B cell (primary cell): ENCODE measurements around the gene DAB1.

ENCODE experiments used
- EZH2 ChIP-seq: IDR thresholded peaks from 2 replicates; pipeline ENCODE4 v1.6.1; 2012; ENCODE audit warnings: borderline replicate concordance, low read depth, mild to moderate bottlenecking, moderate library complexity, low read length; ENCODE audit not compliant: insufficient read depth, poor library complexity, severe bottlenecking
- TF ChIP-seq, protein P1 (sequence below): fragments of 200-600 bp; IDR thresholded peaks from one replicate; pipeline ENCODE4 v1.8.0; 2022; ENCODE audit warnings: antibody characterized with exemption, mild to moderate bottlenecking

DNA sequence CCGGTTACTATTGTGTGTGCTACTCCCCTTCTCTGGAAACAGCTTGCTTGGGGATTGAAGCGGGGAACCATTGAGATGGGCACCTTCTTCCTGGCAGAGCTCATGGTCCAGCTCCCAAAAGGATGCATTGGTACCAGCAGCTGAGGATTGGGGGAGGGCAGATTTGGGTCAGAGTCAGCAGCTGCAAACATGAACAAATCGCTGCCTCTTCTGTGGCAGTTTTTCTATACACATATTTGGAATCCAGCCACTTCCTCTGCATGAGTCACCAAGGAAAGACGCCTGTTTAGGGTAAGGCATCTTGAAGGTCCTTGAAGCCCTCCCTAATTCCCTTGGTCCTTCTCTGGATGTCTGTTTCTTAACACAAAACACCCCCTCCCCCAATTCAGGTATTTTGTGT, 104.7 kb downstream of the DAB1 start:
- TF ChIP-seq, protein P1, sequence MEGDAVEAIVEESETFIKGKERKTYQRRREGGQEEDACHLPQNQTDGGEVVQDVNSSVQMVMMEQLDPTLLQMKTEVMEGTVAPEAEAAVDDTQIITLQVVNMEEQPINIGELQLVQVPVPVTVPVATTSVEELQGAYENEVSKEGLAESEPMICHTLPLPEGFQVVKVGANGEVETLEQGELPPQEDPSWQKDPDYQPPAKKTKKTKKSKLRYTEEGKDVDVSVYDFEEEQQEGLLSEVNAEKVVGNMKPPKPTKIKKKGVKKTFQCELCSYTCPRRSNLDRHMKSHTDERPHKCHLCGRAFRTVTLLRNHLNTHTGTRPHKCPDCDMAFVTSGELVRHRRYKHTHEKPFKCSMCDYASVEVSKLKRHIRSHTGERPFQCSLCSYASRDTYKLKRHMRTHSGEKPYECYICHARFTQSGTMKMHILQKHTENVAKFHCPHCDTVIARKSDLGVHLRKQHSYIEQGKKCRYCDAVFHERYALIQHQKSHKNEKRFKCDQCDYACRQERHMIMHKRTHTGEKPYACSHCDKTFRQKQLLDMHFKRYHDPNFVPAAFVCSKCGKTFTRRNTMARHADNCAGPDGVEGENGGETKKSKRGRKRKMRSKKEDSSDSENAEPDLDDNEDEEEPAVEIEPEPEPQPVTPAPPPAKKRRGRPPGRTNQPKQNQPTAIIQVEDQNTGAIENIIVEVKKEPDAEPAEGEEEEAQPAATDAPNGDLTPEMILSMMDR: no peak
- TF ChIP-seq EZH2: no peak
